ENCODE results near the gene ZNRF2.

The ZNRF2 gene

GRCh38 chr7:30322271-30323005 lies 38.0 kb downstream of the ZNRF2 start:
- TF ChIP-seq CTCF (IDR thresholded peaks at IDR 0.05; ENCODE audit: insufficient read depth, low read length, poor library complexity, severe bottlenecking) = no peak
- peak; percentile 56 for DNase-seq (ENCODE audit: extremely low read depth, insufficient read length)
- Histone ChIP-seq H3K27me3 (replicated peaks; ENCODE audit: control insufficient read depth, insufficient read depth, low read length) (no peaks in the 10 kb centered on the region), H3K4me3 (replicated peaks; ENCODE audit: low read depth, low read length) (peak overlapping the region; percentile 53), H3K36me3 (ENCODE audit: control insufficient read depth, insufficient read depth, low read length) (no peaks in the 10 kb centered on the region)

GRCh38 chr7:30323006-30323355 lies 38.6 kb downstream of the ZNRF2 start:
- no peak for TF ChIP-seq CTCF (IDR thresholded peaks at IDR 0.05; ENCODE audit: insufficient read depth, low read length, poor library complexity, severe bottlenecking)
- no peaks in the 10 kb centered on the region for H3K36me3 ChIP-seq (ENCODE audit: control insufficient read depth, insufficient read depth, low read length)
- peak overlapping the region; percentile 53 for H3K4me3 ChIP-seq (replicated peaks; ENCODE audit: low read depth, low read length)
- H3K27me3 ChIP-seq (replicated peaks; ENCODE audit: control insufficient read depth, insufficient read depth, low read length) = no peaks in the 10 kb centered on the region
- peak; percentile 50 for DNase-seq (ENCODE audit: extremely low read depth, insufficient read length)

GRCh38 chr7:30327813-30328212 lies 43.4 kb downstream of the ZNRF2 start:
- Histone ChIP-seq H3K4me3 (replicated peaks; ENCODE audit: low read depth, low read length) (no peak overlapping the region), H3K27me3 (replicated peaks; ENCODE audit: control insufficient read depth, insufficient read depth, low read length) (no peaks in the 10 kb centered on the region), H3K36me3 (ENCODE audit: control insufficient read depth, insufficient read depth, low read length) (no peaks in the 10 kb centered on the region)
- no peak for DNase-seq (ENCODE audit: extremely low read depth, insufficient read length)
- TF ChIP-seq CTCF (IDR thresholded peaks at IDR 0.05; ENCODE audit: insufficient read depth, low read length, poor library complexity, severe bottlenecking) = no peak

- Histone ChIP-seq H3K36me3 (ENCODE audit: control insufficient read depth, insufficient read depth, low read length) (no peaks in the 10 kb centered on the region), H3K4me3 (replicated peaks; ENCODE audit: low read depth, low read length) (no peak overlapping the region), H3K27me3 (replicated peaks; ENCODE audit: control insufficient read depth, insufficient read depth, low read length) (no peaks in the 10 kb centered on the region)
- no peak for DNase-seq (ENCODE audit: extremely low read depth, insufficient read length)
- TF ChIP-seq CTCF (IDR thresholded peaks at IDR 0.05; ENCODE audit: insufficient read depth, low read length, poor library complexity, severe bottlenecking) = no peak
Measured at GRCh38 chr7:30328381-30328780, 44.0 kb downstream of the ZNRF2 start.

GRCh38 chr7:30329716-30330115 lies 45.3 kb downstream of the ZNRF2 start:
- DNase-seq (ENCODE audit: extremely low read depth, insufficient read length) = no peak
- Histone ChIP-seq H3K36me3 (ENCODE audit: control insufficient read depth, insufficient read depth, low read length) (no peaks in the 10 kb centered on the region), H3K4me3 (replicated peaks; ENCODE audit: low read depth, low read length) (no peak overlapping the region), H3K27me3 (replicated peaks; ENCODE audit: control insufficient read depth, insufficient read depth, low read length) (no peaks in the 10 kb centered on the region)
- TF ChIP-seq CTCF (IDR thresholded peaks at IDR 0.05; ENCODE audit: insufficient read depth, low read length, poor library complexity, severe bottlenecking) = no peak

Measured in GM06990 (cell line).